IMR-90 (cell line): Measurements from ENCODE around the gene UBE2B. TPM values are rescaled to one million over a fixed set of nuclear protein-coding genes. Genes with fewer than 3 reads are reported as not detected.

ENCODE experiments used
- ATAC-seq: fragments of 200-7000 bp; cut with Tn5 transposase; 2 replicates; pipeline ENCODE4 v1.9.1; 2020; ENCODE audit warnings: low read depth, mild to moderate bottlenecking, moderate library complexity
- BruUV-seq: library from RNA; stranded (reverse); fragments of 400-500 nt; replicated peaks from 2 replicates; lab custom pipeline; 2021; lab: Mats Ljungman, UMichigan
- CTCF ChIA-PET: fragments of 300-600 bp; formaldehyde crosslinking; extraction: SDS; loops from one replicate; lab custom pipeline; 2021; ENCODE audit warnings: antibody characterized with exemption; lab: Yijun Ruan, JAX
- POLR2A ChIA-PET: fragments of 300-600 bp; sonication (Branson Sonifier 250); formaldehyde crosslinking; loops from one replicate; lab custom pipeline; 2022; ENCODE audit warnings: antibody characterized with exemption; ENCODE audit not compliant: unreplicated experiment; lab: Charles Lee
- DNase-seq: peaks from one replicate; pipeline ENCODE4 v3.0.0; 2013
- H2AFZ ChIP-seq: replicated peaks from 2 replicates; pipeline ENCODE3; 2013; ENCODE audit warnings: low read length, mild to moderate bottlenecking; ENCODE audit not compliant: poor library complexity
- H2AK5ac ChIP-seq: 2 replicates; pipeline ENCODE4 v1.6.1; 2013; ENCODE audit warnings: low read depth, low read length, inconsistent platforms
- H2AK9ac ChIP-seq: replicated peaks from 2 replicates; pipeline ENCODE3; 2013; ENCODE audit warnings: mild to moderate bottlenecking, low read depth, low read length, moderate library complexity; ENCODE audit not compliant: poor library complexity
- H2BK120ac ChIP-seq: 2 replicates; pipeline ENCODE4 v1.6.1; 2013; ENCODE audit warnings: low read depth, low read length, inconsistent platforms
- H2BK15ac ChIP-seq: 3 replicates; pipeline ENCODE4 v1.6.1; 2013; ENCODE audit warnings: low read depth, low read length, inconsistent platforms
- H2BK20ac ChIP-seq: 2 replicates; pipeline ENCODE4 v1.6.1; 2013; ENCODE audit warnings: low read depth, mild to moderate bottlenecking, inconsistent platforms, low read length, moderate library complexity
- H2BK5ac ChIP-seq: 2 replicates; pipeline ENCODE4 v1.6.1; 2013; ENCODE audit warnings: mild to moderate bottlenecking, low read depth, low read length, inconsistent platforms; ENCODE audit not compliant: poor library complexity, severe bottlenecking
- H3K14ac ChIP-seq: replicated peaks from 2 replicates; pipeline ENCODE4 v1.6.1; 2013; ENCODE audit warnings: low read depth, low read length, inconsistent platforms
- H3K18ac ChIP-seq: 2 replicates; pipeline ENCODE4 v1.6.1; 2013; ENCODE audit warnings: low read depth, low read length, control low read depth
- H3K23ac ChIP-seq: 2 replicates; pipeline ENCODE4 v1.6.1; 2013; ENCODE audit warnings: low read depth, low read length, inconsistent platforms
- H3K27ac ChIP-seq: 2 replicates; pipeline ENCODE4 v1.5.1; 2013; ENCODE audit warnings: mild to moderate bottlenecking, control low read depth, low read length; ENCODE audit not compliant: insufficient read depth
- H3K27me3 ChIP-seq: 2 replicates; pipeline ENCODE4 v1.6.1; 2013; ENCODE audit warnings: low read length; ENCODE audit not compliant: control insufficient read depth, insufficient read depth
- H3K36me3 ChIP-seq: 2 replicates; pipeline ENCODE4 v1.6.1; 2013; ENCODE audit warnings: low read length, mixed read lengths; ENCODE audit not compliant: control insufficient read depth, insufficient read depth
- H3K4ac ChIP-seq: 2 replicates; pipeline ENCODE4 v1.6.1; 2013; ENCODE audit warnings: low read depth, low read length, inconsistent platforms
- H3K4me1 ChIP-seq: 2 replicates; pipeline ENCODE4 v1.6.1; 2013; ENCODE audit warnings: low read length, mixed read lengths; ENCODE audit not compliant: control insufficient read depth, insufficient read depth
- H3K4me2 ChIP-seq: 2 replicates; pipeline ENCODE4 v1.6.1; 2013; ENCODE audit warnings: low read depth, mild to moderate bottlenecking, control low read depth, low read length, moderate library complexity
- H3K4me3 ChIP-seq: 2 replicates; pipeline ENCODE4 v1.5.1; 2013; ENCODE audit warnings: low read depth, mild to moderate bottlenecking, control low read depth, low read length, moderate library complexity; ENCODE audit not compliant: insufficient read depth
- H3K56ac ChIP-seq: 2 replicates; pipeline ENCODE4 v1.6.1; 2013; ENCODE audit warnings: low read length, inconsistent platforms; ENCODE audit not compliant: insufficient read depth; ENCODE audit errors: extremely low read depth
- H3K79me1 ChIP-seq, 2 experiments: 2 replicates each; pipeline ENCODE4 v1.6.1; 2013; ENCODE audit warnings: low read length in 2 of 2, inconsistent platforms in 1 of 2, low read depth in 1 of 2
- H3K9ac ChIP-seq: 2 replicates; pipeline ENCODE4 v1.6.1; 2013; ENCODE audit warnings: low read depth, low read length, control low read depth
- H3K9me1 ChIP-seq: 2 replicates; pipeline ENCODE4 v1.6.1; 2013; ENCODE audit warnings: low read length, inconsistent platforms; ENCODE audit not compliant: insufficient read depth
- H3K9me3 ChIP-seq: 2 replicates; pipeline ENCODE4 v1.6.1; 2013; ENCODE audit warnings: low read length; ENCODE audit not compliant: control insufficient read depth, insufficient read depth
- H4K20me1 ChIP-seq: 2 replicates; pipeline ENCODE4 v1.6.1; 2013; ENCODE audit warnings: low read length, inconsistent platforms; ENCODE audit not compliant: insufficient read depth
- H4K5ac ChIP-seq: 2 replicates; pipeline ENCODE4 v1.6.1; 2013; ENCODE audit warnings: mild to moderate bottlenecking, low read depth, low read length, control low read depth
- H4K8ac ChIP-seq, 2 experiments: 2 replicates each; pipeline ENCODE4 v1.6.1; 2013; ENCODE audit warnings: low read depth in 2 of 2, low read length in 2 of 2, control low read depth in 1 of 2, inconsistent platforms in 1 of 2
- H4K91ac ChIP-seq: 2 replicates; pipeline ENCODE4 v1.6.1; 2013; ENCODE audit warnings: low read depth, low read length, inconsistent platforms; ENCODE audit not compliant: insufficient read depth
- BHLHE40 ChIP-seq: fragments of 150-350 bp; IDR thresholded peaks from 2 replicates; pipeline ENCODE4 v1.6.1; 2016; ENCODE audit warnings: mild to moderate bottlenecking, low read depth, low read length
- CEBPB ChIP-seq: IDR thresholded peaks from 2 replicates; pipeline ENCODE4 v1.6.1; 2012; ENCODE audit warnings: low read depth, low read length, improper control_type of control experiment
- CHD1 ChIP-seq: IDR thresholded peaks from 2 replicates; pipeline ENCODE4 v1.6.1; 2012; ENCODE audit warnings: low read depth, low read length, improper control_type of control experiment
- ELK1 ChIP-seq: fragments of 150-350 bp; IDR thresholded peaks from 2 replicates; pipeline ENCODE4 v1.6.1; 2016; ENCODE audit warnings: low read depth, mild to moderate bottlenecking, low read length, moderate library complexity, borderline replicate concordance
- FOS ChIP-seq: fragments of 150-350 bp; IDR thresholded peaks from 2 replicates; pipeline ENCODE4 v1.6.1; 2016; ENCODE audit warnings: low read depth, low read length
- MAFK ChIP-seq: IDR thresholded peaks from 2 replicates; pipeline ENCODE4 v1.6.1; 2012; ENCODE audit warnings: low read depth, low read length, improper control_type of control experiment
- MAZ ChIP-seq: IDR thresholded peaks from 2 replicates; pipeline ENCODE4 v1.6.1; 2012; ENCODE audit warnings: low read depth, mild to moderate bottlenecking, low read length, improper control_type of control experiment, moderate library complexity, borderline replicate concordance
- MXI1 ChIP-seq: IDR thresholded peaks from 2 replicates; pipeline ENCODE4 v1.6.1; 2012; ENCODE audit warnings: low read depth, mild to moderate bottlenecking, low read length, moderate library complexity, borderline replicate concordance
- NFE2L2 ChIP-seq: fragments of 150-350 bp; IDR thresholded peaks from 2 replicates; pipeline ENCODE4 v1.6.1; 2016; ENCODE audit warnings: low read depth, mild to moderate bottlenecking, low read length
- POLR2A ChIP-seq: IDR thresholded peaks from 2 replicates; pipeline ENCODE4 v1.6.1; 2012; ENCODE audit warnings: mild to moderate bottlenecking, low read depth, low read length
- RAD21 ChIP-seq: IDR thresholded peaks from 2 replicates; pipeline ENCODE4 v1.6.1; 2012; ENCODE audit warnings: low read length, improper control_type of control experiment
- RCOR1 ChIP-seq: IDR thresholded peaks from 2 replicates; pipeline ENCODE4 v1.6.1; 2012; ENCODE audit warnings: mild to moderate bottlenecking, low read length, improper control_type of control experiment; ENCODE audit not compliant: insufficient replicate concordance
- RFX5 ChIP-seq: IDR thresholded peaks from 2 replicates; pipeline ENCODE4 v1.8.0; 2012; ENCODE audit warnings: low read depth, mild to moderate bottlenecking, low read length, moderate library complexity
- SMC3 ChIP-seq: fragments of 150-350 bp; IDR thresholded peaks from 2 replicates; pipeline ENCODE4 v1.6.1; 2016; ENCODE audit warnings: low read depth, mild to moderate bottlenecking, antibody characterized with exemption, low read length, moderate library complexity
- WGBS, 2 experiments: methylation state at CpG; one replicate each; pipeline versions ENCODE4 v1.1.5 to v1.1.7; 2013; ENCODE audit warnings: missing lambda C conversion rate in 2 of 2; ENCODE audit not compliant: insufficient read length in 1 of 2; ENCODE audit errors: extremely low coverage in 2 of 2; 5-methylcytosine and 5-hydroxymethylcytosine counted together
- dilution Hi-C: fragments of 300-500 bp; cut with HindIII; formaldehyde crosslinking; loops from one replicate; pipeline ENCODE4 v1.14.3; 2018; ENCODE audit warnings: low sequenced_read_pairs; ENCODE audit not compliant: unreplicated experiment
- in situ Hi-C: fragments of 300-500 bp; cut with MboI; formaldehyde crosslinking; loops from 3 replicates; pipeline ENCODE4 v1.14.3; 2019; ENCODE audit warnings: low sequenced_read_pairs, inconsistent platforms, mixed read lengths
- intact Hi-C: fragments of 100-400 bp; cut with micrococcal nuclease; formaldehyde crosslinking; loops from 2 replicates; pipeline ENCODE4 v1.10.0; 2022
- polyA plus RNA-seq, 3 experiments: library from polyadenylated mRNA; depleted of rRNA; stranded (reverse); fragments of >200 nt; gene quantifications; 2 replicates each; pipeline ENCODE4 v1.2.3, GENCODE V29; 2012; ENCODE audit warnings: low replicate concordance in 1 of 3
- total RNA-seq: library from RNA; depleted of rRNA; stranded (reverse); fragments of >200 nt; gene quantifications from 2 replicates; pipeline ENCODE4 v1.2.3, GENCODE V29; 2012
- TF ChIP-seq, protein P1 (sequence below): conservative IDR thresholded peaks from 2 replicates; pipeline ENCODE4 v1.5.1; 2012; ENCODE audit warnings: mild to moderate bottlenecking, low read depth, low read length, improper control_type of control experiment
- TF ChIP-seq, protein P2 (sequence below): fragments of 150-350 bp; IDR thresholded peaks from 2 replicates; pipeline ENCODE4 v1.6.1; 2017; ENCODE audit warnings: mild to moderate bottlenecking, antibody characterized with exemption, low read length, low read depth

The UBE2B gene
- total and polyA plus RNA-seq, 2 of the 4 experiments (the other 2 are of a cell fraction), result 6.3 to 46.0 TPM

DNA sequence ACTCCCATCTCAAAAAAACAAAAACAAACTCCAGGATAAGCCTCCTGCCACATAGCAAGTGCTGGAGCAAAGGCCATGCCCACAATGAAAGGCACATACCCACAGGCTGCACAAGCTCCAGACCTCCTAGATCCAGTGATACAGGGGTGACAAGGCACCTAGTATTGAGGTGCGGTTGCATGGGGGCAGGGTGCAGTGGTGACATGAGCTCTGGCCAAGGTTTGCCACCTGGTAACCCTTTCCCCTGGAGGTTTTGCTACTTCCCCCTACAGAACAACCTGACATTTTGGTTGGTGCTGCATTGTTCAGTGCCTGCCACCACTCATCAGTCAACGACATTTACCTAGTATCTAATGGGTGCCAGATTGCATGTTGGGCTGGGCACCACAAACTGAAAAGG is 25.8 kb downstream of the UBE2B start:
- Histone ChIP-seq H3K56ac (no peak overlapping the region), H3K4me2 (no peak overlapping the region), H3K79me1 (peaks cover 3 to 24% of the 10 kb centered on the region in 2 experiments; a peak in 2 of 4 replicates), H2BK20ac (no peak overlapping the region), H2BK120ac (no peak overlapping the region), H2AK9ac (peak overlapping the region; percentile 25), H2AK5ac (no peak overlapping the region), H4K5ac (no peak overlapping the region), H3K4ac (no peak overlapping the region), H2AFZ (peak overlapping the region; percentile 47), H4K20me1 (no peaks in the 10 kb centered on the region), H3K14ac (no peak overlapping the region), H3K4me1 (peaks cover 2% of the 10 kb centered on the region), H3K23ac (no peak overlapping the region), H3K4me3 (no peak overlapping the region), H3K27me3 (no peaks in the 10 kb centered on the region), H2BK15ac (no peak overlapping the region), H4K8ac (no peak overlapping the region), H3K9ac (no peak overlapping the region), H2BK5ac (no peak overlapping the region), H3K9me3 (no peaks in the 10 kb centered on the region), H3K27ac (no peak overlapping the region), H3K9me1 (peaks cover 12% of the 10 kb centered on the region; the same call in 1 of the 2 replicates), H4K91ac (no peak overlapping the region), H3K18ac (no peak overlapping the region), H3K36me3 (peaks cover 34% of the 10 kb centered on the region)
- ATAC-seq (no peak), DNase-seq (no peak)
- BruUV-seq, result no TSS peak
- in situ Hi-C loops, result no loop called here
- TF ChIP-seq MAZ (no peak), RAD21 (no peak), NFE2L2 (no peak), FOS (no peak), CEBPB (no peak), CHD1 (no peak), MXI1 (no peak), BHLHE40 (no peak), POLR2A (no peak), RFX5 (no peak), MAFK (no peak), SMC3 (no peak), ELK1 (no peak), RCOR1 (no peak)
- TF ChIP-seq, protein P1, sequence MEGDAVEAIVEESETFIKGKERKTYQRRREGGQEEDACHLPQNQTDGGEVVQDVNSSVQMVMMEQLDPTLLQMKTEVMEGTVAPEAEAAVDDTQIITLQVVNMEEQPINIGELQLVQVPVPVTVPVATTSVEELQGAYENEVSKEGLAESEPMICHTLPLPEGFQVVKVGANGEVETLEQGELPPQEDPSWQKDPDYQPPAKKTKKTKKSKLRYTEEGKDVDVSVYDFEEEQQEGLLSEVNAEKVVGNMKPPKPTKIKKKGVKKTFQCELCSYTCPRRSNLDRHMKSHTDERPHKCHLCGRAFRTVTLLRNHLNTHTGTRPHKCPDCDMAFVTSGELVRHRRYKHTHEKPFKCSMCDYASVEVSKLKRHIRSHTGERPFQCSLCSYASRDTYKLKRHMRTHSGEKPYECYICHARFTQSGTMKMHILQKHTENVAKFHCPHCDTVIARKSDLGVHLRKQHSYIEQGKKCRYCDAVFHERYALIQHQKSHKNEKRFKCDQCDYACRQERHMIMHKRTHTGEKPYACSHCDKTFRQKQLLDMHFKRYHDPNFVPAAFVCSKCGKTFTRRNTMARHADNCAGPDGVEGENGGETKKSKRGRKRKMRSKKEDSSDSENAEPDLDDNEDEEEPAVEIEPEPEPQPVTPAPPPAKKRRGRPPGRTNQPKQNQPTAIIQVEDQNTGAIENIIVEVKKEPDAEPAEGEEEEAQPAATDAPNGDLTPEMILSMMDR, result no peak
- TF ChIP-seq, protein P2, sequence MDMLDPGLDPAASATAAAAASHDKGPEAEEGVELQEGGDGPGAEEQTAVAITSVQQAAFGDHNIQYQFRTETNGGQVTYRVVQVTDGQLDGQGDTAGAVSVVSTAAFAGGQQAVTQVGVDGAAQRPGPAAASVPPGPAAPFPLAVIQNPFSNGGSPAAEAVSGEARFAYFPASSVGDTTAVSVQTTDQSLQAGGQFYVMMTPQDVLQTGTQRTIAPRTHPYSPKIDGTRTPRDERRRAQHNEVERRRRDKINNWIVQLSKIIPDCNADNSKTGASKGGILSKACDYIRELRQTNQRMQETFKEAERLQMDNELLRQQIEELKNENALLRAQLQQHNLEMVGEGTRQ, result no peak
- POLR2A ChIA-PET, result interaction anchor here (0.6 kb wide), 1 partner anchor 22 kb away, joined by 3 read pairs; no protein-coding TSS in a partner anchor
- CTCF ChIA-PET, result no interaction called here
- no CpG with 5 or more reads among the region's 2 CpGs for WGBS, 2 experiments
- intact Hi-C loops, result no loop called here
- dilution Hi-C loops, result no loop called here
